HEK293T (cell line): Measurements from ENCODE around the gene IL7R.

Experiments
- BHLHE40 ChIP-seq: fragments of 450-650 bp; IDR thresholded peaks from 2 replicates; pipeline ENCODE4 v1.6.1; 2016; ENCODE audit warnings: mild to moderate bottlenecking, moderate library complexity, borderline replicate concordance
- FOXM1 ChIP-seq: fragments of 450-650 bp; IDR thresholded peaks from 2 replicates; pipeline ENCODE4 v1.6.1; 2017; ENCODE audit warnings: mild to moderate bottlenecking, borderline replicate concordance
- HDGF ChIP-seq: fragments of 450-650 bp; IDR thresholded peaks from 2 replicates; pipeline ENCODE4 v1.6.1; 2017; ENCODE audit warnings: antibody characterized with exemption, borderline replicate concordance
- NFRKB ChIP-seq: fragments of 450-650 bp; IDR thresholded peaks from 2 replicates; pipeline ENCODE4 v1.6.1; 2016; ENCODE audit warnings: mild to moderate bottlenecking, moderate library complexity
- SP1 ChIP-seq: fragments of 450-650 bp; IDR thresholded peaks from 2 replicates; pipeline ENCODE4 v1.6.1; 2017
- SUZ12 ChIP-seq: fragments of 450-650 bp; IDR thresholded peaks from 2 replicates; pipeline ENCODE4 v1.6.1; 2016; ENCODE audit warnings: mild to moderate bottlenecking
- ZNF384 ChIP-seq: fragments of 450-650 bp; IDR thresholded peaks from 2 replicates; pipeline ENCODE4 v1.6.1; 2016

- TF ChIP-seq FOXM1, result no peak
- no peak for TF ChIP-seq SUZ12
- no peak for TF ChIP-seq BHLHE40
- no peak for TF ChIP-seq NFRKB
- TF ChIP-seq ZNF384, result no peak
- TF ChIP-seq HDGF, result no peak
- TF ChIP-seq SP1, result no peak
Observed at GRCh38 chr5:35842856-35843255, 13.8 kb upstream of the IL7R start.
